HCT116 (cell line): ENCODE measurements around the gene BBC3. TPM values are rescaled to one million over a fixed set of nuclear protein-coding genes. Genes with fewer than 3 reads are reported as not detected.

Experiments used
- ATAC-seq: fragments of 200-7000 bp; cut with Tn5 transposase; 2 replicates; pipeline ENCODE4 v1.9.1; 2020; ENCODE audit warnings: mild to moderate bottlenecking, moderate library complexity
- BruUV-seq: library from RNA; stranded (reverse); fragments of 400-500 nt; replicated peaks from 2 replicates; lab custom pipeline; 2021; lab: Mats Ljungman, UMichigan
- CTCF ChIA-PET: fragments of 300-600 bp; sonication (Branson Sonifier 250); formaldehyde crosslinking; loops from one replicate; lab custom pipeline; 2021; ENCODE audit warnings: antibody characterized with exemption; lab: Charles Lee
- POLR2A ChIA-PET: fragments of 300-600, 350-600 bp; sonication (Branson Sonifier 250); formaldehyde crosslinking; loops from one replicate; lab custom pipeline; 2021; ENCODE audit warnings: antibody characterized with exemption; lab: Charles Lee
- RAD21 ChIA-PET, 2 experiments: fragments of 300-600 bp; sonication (Branson Sonifier 250); formaldehyde crosslinking; loops; one replicate each; lab custom pipeline; 2023; ENCODE audit warnings: low total read pairs in 2 of 2; ENCODE audit not compliant: uncharacterized antibody in 2 of 2, unreplicated experiment in 2 of 2, low non-redundant PET in 1 of 2; lab: Charles Lee
- DNase-seq: peaks from one replicate; pipeline ENCODE4 v3.0.0-alpha.2; 2010; ENCODE audit warnings: low read depth, low spot score
- H2AFZ ChIP-seq: fragments of 200-600 bp; shearing (Covaris generic), sonication (generic); 2 replicates; pipeline ENCODE4 v1.6.1; 2017; ENCODE audit warnings: low read depth, mixed run types, mixed read lengths, antibody characterized with exemption, low read length; ENCODE audit not compliant: poor library complexity, severe bottlenecking
- H3K27ac ChIP-seq: 2 replicates; pipeline ENCODE4 v1.5.1; 2012; ENCODE audit warnings: low read depth, low read length
- H3K27me3 ChIP-seq: fragments of 200-600 bp; sonication (generic); 2 replicates; pipeline ENCODE4 v1.6.1; 2016; ENCODE audit warnings: mixed run types, low read length, mixed read lengths; ENCODE audit not compliant: insufficient read depth
- H3K36me3 ChIP-seq, 2 experiments: fragments of 200-500 bp in 1 of 2; fragments of 200-600 bp in 1 of 2; sonication (Bioruptor generic) in 1 of 2; sonication (generic) in 1 of 2; 2 replicates each; pipeline versions ENCODE4 v1.5.1 to v1.6.1; 2014 to 2016; ENCODE audit warnings: low read length in 2 of 2, inconsistent platforms in 1 of 2, mixed read lengths in 1 of 2, mixed run types in 1 of 2; ENCODE audit not compliant: insufficient read depth in 2 of 2, control insufficient read depth in 1 of 2
- H3K4me1 ChIP-seq, 2 experiments: fragments of 200-600 bp in 1 of 2; sonication (generic) in 1 of 2; 2 replicates each; pipeline versions ENCODE4 v1.5.1 to v1.6.1; 2012 to 2017; ENCODE audit warnings: low read length in 2 of 2, inconsistent platforms in 1 of 2, mild to moderate bottlenecking in 1 of 2, mixed read lengths in 1 of 2, mixed run types in 1 of 2, moderate library complexity in 1 of 2; ENCODE audit not compliant: insufficient read depth in 2 of 2, control insufficient read depth in 1 of 2
- H3K4me2 ChIP-seq: fragments of 200-600 bp; sonication (generic); 2 replicates; pipeline ENCODE4 v1.6.1; 2017; ENCODE audit warnings: mixed run types, low read length, mixed read lengths
- H3K4me3 ChIP-seq, 2 experiments: fragments of 200-600 bp in 1 of 2; sonication (generic) in 1 of 2; replicated peaks in 1 of 2; 2 replicates each; pipeline ENCODE4 v1.5.1; 2011 to 2016; ENCODE audit warnings: low read length in 2 of 2, control low read depth in 1 of 2, low read depth in 1 of 2, mild to moderate bottlenecking in 1 of 2, mixed read lengths in 1 of 2, mixed run types in 1 of 2
- H3K79me2 ChIP-seq: fragments of 200-600 bp; sonication (generic); 2 replicates; pipeline ENCODE4 v1.6.1; 2017; ENCODE audit warnings: mild to moderate bottlenecking, mixed run types, low read length, moderate library complexity, mixed read lengths; ENCODE audit not compliant: insufficient read depth
- H3K9ac ChIP-seq: fragments of 200-600 bp; sonication (generic); 2 replicates; pipeline ENCODE4 v1.6.1; 2016; ENCODE audit warnings: low read length, mixed read lengths
- H3K9me2 ChIP-seq: fragments of 200-600 bp; sonication (generic), shearing (Covaris generic); 2 replicates; pipeline ENCODE4 v1.6.1; 2017; ENCODE audit warnings: mixed run types, mild to moderate bottlenecking, moderate library complexity; ENCODE audit not compliant: insufficient read depth
- H3K9me3 ChIP-seq, 2 experiments: fragments of 200-500 bp in 1 of 2; fragments of 200-600 bp in 1 of 2; sonication (Bioruptor generic) in 1 of 2; sonication (generic) in 1 of 2; 2 replicates each; pipeline ENCODE4 v1.6.1; 2014 to 2017; ENCODE audit warnings: low read length in 2 of 2, mixed read lengths in 2 of 2, inconsistent platforms in 1 of 2, low read depth in 1 of 2, mild to moderate bottlenecking in 1 of 2, mixed run types in 1 of 2, moderate library complexity in 1 of 2; ENCODE audit not compliant: control insufficient read depth in 1 of 2, insufficient read depth in 1 of 2
- H4K20me1 ChIP-seq: fragments of 200-600 bp; sonication (generic), shearing (Covaris generic); 2 replicates; pipeline ENCODE4 v1.6.1; 2017; ENCODE audit warnings: mixed run types, mild to moderate bottlenecking, moderate library complexity; ENCODE audit not compliant: insufficient read depth
- CBX3 ChIP-seq: IDR thresholded peaks from 2 replicates; pipeline ENCODE4 v1.6.1; 2012; ENCODE audit warnings: low read depth
- EZH2 ChIP-seq: fragments of 200-600 bp; sonication (generic); IDR thresholded peaks from 2 replicates; pipeline ENCODE4 v1.6.1; 2017; ENCODE audit warnings: antibody characterized with exemption, mixed run types
- EZH2phosphoT487 ChIP-seq: fragments of 200-600 bp; IDR thresholded peaks from 2 replicates; pipeline ENCODE4 v1.6.1; 2018; ENCODE audit warnings: antibody characterized with exemption, borderline replicate concordance
- FOSL1 ChIP-seq: IDR thresholded peaks from 2 replicates; pipeline ENCODE4 v1.6.1; 2012; ENCODE audit warnings: low read depth
- JUND ChIP-seq: IDR thresholded peaks from 2 replicates; pipeline ENCODE4 v1.6.1; 2012
- MAX ChIP-seq: IDR thresholded peaks from 2 replicates; pipeline ENCODE4 v1.6.1; 2012
- POLR2AphosphoS5 ChIP-seq: IDR thresholded peaks from 2 replicates; pipeline ENCODE4 v1.6.1; 2011; ENCODE audit warnings: mild to moderate bottlenecking, low read depth, low read length, moderate library complexity
- RAD21 ChIP-seq: IDR thresholded peaks from 2 replicates; pipeline ENCODE4 v1.6.1; 2012; ENCODE audit warnings: low read depth, mild to moderate bottlenecking
- REST ChIP-seq: IDR thresholded peaks from 2 replicates; pipeline ENCODE4 v1.6.1; 2012; ENCODE audit warnings: low read depth
- SIN3A ChIP-seq: IDR thresholded peaks from 2 replicates; pipeline ENCODE4 v1.6.1; 2012; ENCODE audit warnings: low read depth
- SP1 ChIP-seq: IDR thresholded peaks from 2 replicates; pipeline ENCODE4 v1.6.1; 2012; ENCODE audit warnings: low read depth
- TCF7L2 ChIP-seq: IDR thresholded peaks from 2 replicates; pipeline ENCODE4 v1.7.0; 2011; ENCODE audit warnings: borderline replicate concordance, inconsistent platforms; ENCODE audit not compliant: insufficient read depth, insufficient read length; ENCODE audit errors: extremely low read depth
- ZBTB33 ChIP-seq: IDR thresholded peaks from 2 replicates; pipeline ENCODE4 v1.6.1; 2011; ENCODE audit warnings: mild to moderate bottlenecking, low read length, moderate library complexity; ENCODE audit not compliant: insufficient replicate concordance; ENCODE audit errors: extremely low read depth
- ZNF274 ChIP-seq: fragments of 200-500 bp; sonication (Bioruptor generic); IDR thresholded peaks from 2 replicates; pipeline ENCODE4 v1.6.1; 2014; ENCODE audit warnings: mild to moderate bottlenecking, low read depth, low read length, inconsistent platforms
- intact Hi-C: fragments of 100-400 bp; cut with micrococcal nuclease; formaldehyde crosslinking; loops from 2 replicates; pipeline ENCODE4 v1.10.0; 2022
- total RNA-seq: library from RNA; stranded (reverse); gene quantifications from one replicate; pipeline ENCODE4 v1.2.1, GENCODE V29; 2021; ENCODE audit not compliant: unreplicated experiment

The BBC3 gene
- total RNA-seq, 1 experiment from 2014 or later, result 45.0 TPM

- TF ChIP-seq JUND, result peak; percentile 72
- peak; percentile 54 for TF ChIP-seq POLR2AphosphoS5
- no peak for TF ChIP-seq RAD21
- TF ChIP-seq TCF7L2, result no peak
- TF ChIP-seq FOSL1, result peak; percentile 80
- peak; percentile 77; the same call in 1 of the 2 replicates for TF ChIP-seq CBX3
- peak; percentile 59 for TF ChIP-seq SP1
- TF ChIP-seq REST, result no peak
- TF ChIP-seq EZH2phosphoT487, result no peak
- peak; percentile 39; the same call in 1 of the 2 replicates for TF ChIP-seq SIN3A
- TF ChIP-seq MAX, result peak; percentile 60; the same call in 1 of the 2 replicates
- no peak for TF ChIP-seq EZH2
- TF ChIP-seq ZNF274, result no peak
- no peak for TF ChIP-seq ZBTB33
- TF ChIP-seq, all 23 proteins: peak for 7
- H2AFZ ChIP-seq, result peak overlapping the region; percentile 52
- H4K20me1 ChIP-seq, result no peaks in the 10 kb centered on the region
Observed at GRCh38 chr19:47232422-47233211, 1.6 kb upstream of the BBC3 start.

More at GRCh38 chr19:47232422-47233211, 1.6 kb upstream of the BBC3 start:
- Histone ChIP-seq H3K4me3 (peak overlapping the region; percentile 38 to 76), H3K27me3 (no peaks in the 10 kb centered on the region), H3K9me2 (no peaks in the 10 kb centered on the region), H3K27ac (peak overlapping the region; percentile 84), H3K36me3 (no peaks in the 10 kb centered on the region), H3K9me3 (no peaks in the 10 kb centered on the region), H3K79me2 (peaks cover 19% of the 10 kb centered on the region), H3K4me2 (peak overlapping the region; percentile 100), H3K9ac (peak overlapping the region; percentile 74), H3K4me1 (peaks cover 24 to 51% of the 10 kb centered on the region in 2 experiments)
- ATAC-seq, result peak; percentile 42
- ChIA-PET POLR2A (interaction anchor here (0.7 to 2.0 kb wide), 5 partner anchors 8 to 119 kb away, joined by 3 to 9 read pairs (median 5); partner anchors contain the start of genes CCDC9 and ZC3H4), RAD21 (interaction anchor here in 1 of 2 experiments (0.7 kb wide), 1 partner anchor 12 kb away, joined by 3 read pairs; no protein-coding TSS in a partner anchor), CTCF (interaction anchor here (0.8 to 1.1 kb wide), 3 partner anchors 11 to 22 kb away, joined by 4 to 6 read pairs (median 4); no protein-coding TSS in a partner anchor)
- intact Hi-C loops, result no loop called here
- no peak for DNase-seq
- TSS peak; percentile 79 for BruUV-seq
